HEK293T (cell line): ENCODE data around the gene LGALS7B.

Experiments
- ARNT ChIP-seq: fragments of 450-650 bp; IDR thresholded peaks from 2 replicates; pipeline ENCODE4 v1.6.1; 2017; ENCODE audit warnings: mild to moderate bottlenecking
- BHLHE40 ChIP-seq: fragments of 450-650 bp; IDR thresholded peaks from 2 replicates; pipeline ENCODE4 v1.6.1; 2016; ENCODE audit warnings: mild to moderate bottlenecking, moderate library complexity, borderline replicate concordance
- ELF4 ChIP-seq: fragments of 450-650 bp; IDR thresholded peaks from 2 replicates; pipeline ENCODE4 v1.6.1; 2017; ENCODE audit warnings: antibody characterized with exemption
- FOXA1 ChIP-seq: fragments of 450-650 bp; IDR thresholded peaks from 2 replicates; pipeline ENCODE4 v1.6.1; 2016; ENCODE audit warnings: mild to moderate bottlenecking
- FOXK2 ChIP-seq: fragments of 450-650 bp; IDR thresholded peaks from 2 replicates; pipeline ENCODE4 v1.6.1; 2016; ENCODE audit warnings: mild to moderate bottlenecking
- HDGF ChIP-seq: fragments of 450-650 bp; IDR thresholded peaks from 2 replicates; pipeline ENCODE4 v1.6.1; 2017; ENCODE audit warnings: antibody characterized with exemption, borderline replicate concordance
- L3MBTL2 ChIP-seq: fragments of 450-650 bp; conservative IDR thresholded peaks from 2 replicates; pipeline ENCODE4 v1.6.1; 2016; ENCODE audit warnings: mild to moderate bottlenecking
- PKNOX1 ChIP-seq: fragments of 450-650 bp; IDR thresholded peaks from 2 replicates; pipeline ENCODE4 v1.6.1; 2016
- SP1 ChIP-seq: fragments of 450-650 bp; IDR thresholded peaks from 2 replicates; pipeline ENCODE4 v1.6.1; 2017
- SUZ12 ChIP-seq: fragments of 450-650 bp; IDR thresholded peaks from 2 replicates; pipeline ENCODE4 v1.6.1; 2016; ENCODE audit warnings: mild to moderate bottlenecking
- TARDBP ChIP-seq: fragments of 450-650 bp; IDR thresholded peaks from 2 replicates; pipeline ENCODE4 v1.6.1; 2016

- TF ChIP-seq BHLHE40 (no peak), PKNOX1 (no peak), SUZ12 (no peak), ARNT (no peak), L3MBTL2 (no peak), FOXA1 (no peak), FOXK2 (no peak), ELF4 (no peak), HDGF (no peak), SP1 (no peak), TARDBP (no peak)
These were observed 3.8 kb upstream of the LGALS7B start for GRCh38 chr19:38785187-38785699.
